ENCODE measurements around the gene HERC2.

The HERC2 gene

GRCh38 chr15:28264166-28264565 is 57.8 kb downstream of the HERC2 start:
- ChIA-PET POLR2A (ENCODE audit: low non-redundant PET) (no interaction called here), CTCF (no interaction called here)
- TF ChIP-seq CTCF (conservative IDR thresholded peaks at IDR 0.05; ENCODE audit: low read depth): no peak
- H3K27ac ChIP-seq: no peak overlapping the region
- DNase-seq (ENCODE audit: low spot score): no peak

GRCh38 chr15:28262438-28262837 is 59.5 kb downstream of the HERC2 start:
- TF ChIP-seq CTCF (conservative IDR thresholded peaks at IDR 0.05; ENCODE audit: low read depth): no peak
- ChIA-PET POLR2A (ENCODE audit: low non-redundant PET) (no interaction called here), CTCF (no interaction called here)
- DNase-seq (ENCODE audit: low spot score): no peak
- H3K27ac ChIP-seq: no peak overlapping the region

GRCh38 chr15:28260722-28261121 is 61.3 kb downstream of the HERC2 start:
- no peak overlapping the region for H3K27ac ChIP-seq
- ChIA-PET CTCF (no interaction called here), POLR2A (ENCODE audit: low non-redundant PET) (no interaction called here)
- DNase-seq (ENCODE audit: low spot score): no peak
- no peak for TF ChIP-seq CTCF (conservative IDR thresholded peaks at IDR 0.05; ENCODE audit: low read depth)

GRCh38 chr15:28260317-28260716 is 61.7 kb downstream of the HERC2 start:
- POLR2A ChIA-PET (ENCODE audit: low non-redundant PET): no interaction called here
- CTCF ChIA-PET: no interaction called here

GRCh38 chr15:28255965-28256364 is 66.0 kb downstream of the HERC2 start:
- TF ChIP-seq CTCF (conservative IDR thresholded peaks at IDR 0.05; ENCODE audit: low read depth): no peak
- CTCF ChIA-PET: no interaction called here
- H3K27ac ChIP-seq: no peak overlapping the region
- no peak for DNase-seq (ENCODE audit: low spot score)
- POLR2A ChIA-PET (ENCODE audit: low non-redundant PET): no interaction called here

More at GRCh38 chr15:28260317-28260716, 61.7 kb downstream of the HERC2 start:
- no peak for DNase-seq (ENCODE audit: low spot score)
- TF ChIP-seq CTCF (conservative IDR thresholded peaks at IDR 0.05; ENCODE audit: low read depth): no peak
- H3K27ac ChIP-seq: no peak overlapping the region

- no peak for TF ChIP-seq CTCF (conservative IDR thresholded peaks at IDR 0.05; ENCODE audit: low read depth)
- no peak for DNase-seq (ENCODE audit: low spot score)
- POLR2A ChIA-PET (ENCODE audit: low non-redundant PET): no interaction called here
- CTCF ChIA-PET: no interaction called here
- no peak overlapping the region for H3K27ac ChIP-seq
Observed at GRCh38 chr15:28252831-28253230, 69.1 kb downstream of the HERC2 start.

GRCh38 chr15:28246605-28247004 is 75.4 kb downstream of the HERC2 start:
- TF ChIP-seq CTCF (conservative IDR thresholded peaks at IDR 0.05; ENCODE audit: low read depth): no peak
- H3K27ac ChIP-seq: no peak overlapping the region
- no peak for DNase-seq (ENCODE audit: low spot score)
- ChIA-PET CTCF (interaction anchor here (0.7 kb wide), 1 partner anchor 20 kb away, joined by 3 read pairs; no protein-coding TSS in a partner anchor), POLR2A (ENCODE audit: low non-redundant PET) (no interaction called here)

Data from RWPE1 (cell line).